Activated CD4-positive, alpha-beta T cell treated with anti-CD3 and anti-CD28 coated beads, Interleukin-2, amount 50 U/mL, for 48 hours (primary cell): ENCODE data around the gene ALDH1A2.
"Not testable (repeated sequence)": the region's sequence is repeated elsewhere in the genome, so short reads cannot be mapped to it uniquely, and the experiment has no call there.

Source experiments
- DNase-seq, 2 experiments: peaks; one replicate each; pipeline ENCODE4 v3.0.0-alpha.2; 2020

ALDH1A2 gene

GRCh38 chr15:58039079-58040035 is 26.2 kb downstream of the ALDH1A2 start:
- DNase-seq: no peak

DNA sequence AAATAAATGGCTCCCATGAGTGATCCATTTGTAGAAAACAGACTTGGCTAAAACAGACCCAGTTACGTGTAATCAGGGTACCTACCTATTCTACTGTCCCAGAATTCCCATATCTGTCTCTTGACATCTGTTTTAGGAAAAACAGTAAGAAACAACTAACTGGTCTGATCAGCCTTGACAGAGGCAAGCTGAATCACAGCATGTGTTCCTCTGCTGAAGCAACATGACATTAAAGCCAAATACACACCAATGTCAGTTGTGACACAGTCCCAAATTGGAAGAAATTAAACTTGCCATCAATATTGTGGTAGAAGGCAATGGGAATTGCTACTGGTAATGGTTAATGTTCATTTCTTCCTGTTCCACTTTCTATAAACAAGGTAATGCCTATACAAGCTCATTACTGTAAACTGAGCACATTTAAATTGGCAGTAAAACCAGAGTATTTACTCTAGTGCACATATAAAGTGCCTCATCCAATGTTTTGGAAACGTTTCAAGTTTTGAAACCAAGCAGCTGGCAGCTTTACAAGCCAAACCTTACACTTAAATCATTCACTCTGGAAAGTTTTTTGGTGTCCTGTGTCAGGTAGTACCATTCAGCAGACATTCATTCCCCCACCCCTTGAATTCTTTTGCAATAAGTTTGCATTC is 27.0 kb downstream of the ALDH1A2 start:
- DNase-seq: no peak

DNA sequence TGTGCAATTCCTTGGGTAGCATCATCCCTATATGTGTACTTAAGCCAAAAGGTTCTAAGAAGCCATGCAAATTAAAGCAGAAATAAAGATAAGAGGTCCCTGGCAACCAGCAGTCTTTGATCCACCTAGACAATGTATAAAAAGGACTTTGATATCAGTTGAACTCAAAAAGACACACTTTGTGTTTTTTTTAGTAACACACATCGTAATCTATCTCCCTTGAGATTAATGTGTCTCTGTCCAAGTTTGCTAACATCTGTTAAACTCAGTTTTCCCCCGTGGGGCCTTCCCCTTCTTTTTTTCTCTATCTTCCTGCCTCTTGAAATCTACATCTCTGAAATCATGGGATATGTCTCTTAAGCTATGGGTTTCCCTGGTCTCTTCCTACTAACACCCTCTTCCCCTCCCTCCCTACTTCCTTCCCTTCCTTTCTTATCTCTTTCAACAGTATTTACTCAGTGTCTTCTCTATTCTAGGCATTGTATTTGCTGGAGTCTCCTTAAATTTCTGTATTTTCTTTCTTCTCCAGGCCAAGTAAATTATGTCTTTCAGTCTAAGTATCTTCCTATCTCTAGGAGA is 27.7 kb downstream of the ALDH1A2 start:
- DNase-seq: no peak

DNA sequence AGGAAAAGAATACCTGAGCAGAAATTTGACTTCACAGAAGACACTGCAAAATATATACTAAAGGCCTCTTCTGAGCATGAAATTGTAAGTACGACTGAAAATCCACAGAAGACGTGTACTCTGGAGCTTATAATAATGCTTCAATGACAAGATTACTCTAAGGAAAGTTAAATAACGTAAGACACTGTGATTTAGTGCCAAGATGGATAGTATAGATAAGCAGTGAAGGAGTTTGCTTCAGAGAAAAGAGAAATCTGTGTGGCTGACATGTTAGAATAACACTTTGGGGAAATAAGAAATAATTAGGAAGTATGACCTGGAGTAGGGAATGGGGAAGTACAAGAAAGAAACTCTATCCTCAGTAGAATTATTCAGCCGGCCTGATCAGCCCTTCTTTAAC is 28.9 kb downstream of the ALDH1A2 start:
- DNase-seq: no peak

DNA sequence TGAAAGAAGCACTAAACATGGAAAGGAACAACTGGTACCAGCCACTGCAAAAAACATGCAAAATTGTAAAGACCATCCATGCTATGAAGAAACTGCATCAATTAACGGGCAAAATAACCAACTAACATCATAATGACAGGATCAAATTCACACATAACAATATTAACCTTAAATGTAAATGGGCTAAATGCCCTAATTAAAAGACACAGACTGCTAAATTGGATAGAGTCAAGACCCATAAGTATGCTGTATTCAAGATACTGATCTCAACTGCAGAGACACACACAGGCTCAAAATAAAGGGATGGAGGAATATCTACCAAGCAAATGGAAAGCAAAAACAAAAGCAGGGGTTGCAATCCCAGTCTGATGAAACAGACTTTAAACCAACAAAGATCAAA is 37.1 kb downstream of the ALDH1A2 start:
- not testable (repeated sequence) for DNase-seq

DNA sequence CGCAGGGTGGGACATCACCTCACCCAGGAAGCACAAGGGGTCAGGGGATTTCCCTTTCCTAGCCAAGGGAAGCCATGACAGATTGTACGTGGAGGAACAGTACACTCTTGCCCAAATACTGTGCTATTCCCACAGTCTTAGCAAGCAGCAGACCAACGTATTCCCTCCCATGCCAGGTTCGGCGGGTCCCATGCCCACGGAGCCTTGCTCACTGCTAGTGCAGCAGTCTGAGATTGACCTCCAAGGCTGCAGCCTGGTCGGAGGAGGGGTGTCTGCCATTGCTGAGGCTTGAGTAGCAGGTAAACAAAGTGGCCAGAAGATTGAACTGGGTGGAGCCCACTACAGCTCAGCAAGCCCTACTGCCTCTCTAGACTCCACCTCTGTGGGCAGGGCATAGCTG is 39.0 kb downstream of the ALDH1A2 start:
- no peak for DNase-seq

DNA sequence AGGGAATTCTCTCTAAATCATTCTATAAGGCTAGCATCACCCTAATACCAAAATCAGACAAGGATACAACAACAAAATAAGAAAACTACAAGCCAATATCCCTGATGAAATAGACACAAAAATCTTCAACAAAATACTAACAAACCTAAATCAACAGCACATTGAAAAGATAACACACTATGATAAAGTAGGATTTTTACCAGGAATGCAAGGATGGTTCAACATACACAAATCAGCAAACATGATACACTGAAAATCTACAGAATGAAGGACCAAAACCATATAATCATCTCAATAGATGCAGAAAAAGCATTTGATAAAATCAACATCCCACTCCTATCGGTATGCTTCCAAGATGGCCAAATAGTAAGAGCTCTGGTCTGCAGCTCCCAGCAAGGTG is 39.5 kb downstream of the ALDH1A2 start:
- DNase-seq: no peak

- DNase-seq: no peak
Measured at GRCh38 chr15:58021332-58022230, 43.9 kb downstream of the ALDH1A2 start.

- DNase-seq: no peak
Measured at GRCh38 chr15:58019503-58020376, 45.8 kb downstream of the ALDH1A2 start.

GRCh38 chr15:58017869-58018268 is 47.6 kb downstream of the ALDH1A2 start:
- DNase-seq: no peak

DNA sequence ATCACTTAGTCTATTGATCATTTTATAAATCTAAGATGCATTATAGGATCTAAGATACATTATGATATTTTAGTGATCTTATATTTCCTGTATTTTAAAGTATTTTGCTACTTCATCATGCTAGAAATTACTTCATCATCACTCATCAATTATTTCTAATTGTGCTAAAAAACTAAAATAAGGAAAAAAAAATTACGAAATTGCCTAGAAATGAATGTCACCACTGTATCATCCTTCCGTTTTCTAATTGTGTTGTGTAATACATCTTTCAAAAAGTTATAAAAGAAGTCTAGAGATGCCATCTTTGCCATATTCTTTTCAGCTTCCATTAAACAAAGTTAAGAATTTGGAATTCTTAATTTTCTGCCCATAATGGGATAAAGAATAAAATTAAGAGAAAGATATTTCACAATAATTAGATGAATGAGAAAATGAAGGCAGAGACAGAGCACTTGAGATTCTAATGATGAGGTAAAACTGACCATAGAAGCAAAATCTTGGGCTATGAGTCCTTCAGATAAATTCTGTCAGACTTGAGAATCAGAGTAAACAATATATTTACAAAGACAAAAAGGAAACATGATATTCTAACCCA is 48.8 kb downstream of the ALDH1A2 start:
- no peak for DNase-seq

GRCh38 chr15:58015565-58015964 is 49.9 kb downstream of the ALDH1A2 start:
- no peak for DNase-seq

DNA sequence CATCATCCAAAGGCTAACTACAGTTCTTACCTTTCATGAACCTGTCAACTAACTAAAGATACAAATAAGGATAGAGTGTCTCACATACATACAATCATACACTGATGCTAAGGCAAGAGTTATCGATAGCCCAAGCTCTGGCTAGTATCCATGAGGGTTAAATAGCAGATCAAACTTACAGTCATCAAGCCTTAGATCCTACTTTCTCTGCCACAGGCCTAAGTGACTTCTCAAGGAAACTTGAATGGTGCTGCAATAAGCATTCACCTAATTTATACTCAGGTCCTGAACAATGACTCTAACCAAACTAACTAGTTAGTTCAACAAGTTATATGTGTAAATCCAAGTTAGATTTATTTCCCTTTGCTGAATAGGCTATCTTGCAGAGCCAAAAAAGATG is 51.0 kb downstream of the ALDH1A2 start:
- DNase-seq: no peak

DNA sequence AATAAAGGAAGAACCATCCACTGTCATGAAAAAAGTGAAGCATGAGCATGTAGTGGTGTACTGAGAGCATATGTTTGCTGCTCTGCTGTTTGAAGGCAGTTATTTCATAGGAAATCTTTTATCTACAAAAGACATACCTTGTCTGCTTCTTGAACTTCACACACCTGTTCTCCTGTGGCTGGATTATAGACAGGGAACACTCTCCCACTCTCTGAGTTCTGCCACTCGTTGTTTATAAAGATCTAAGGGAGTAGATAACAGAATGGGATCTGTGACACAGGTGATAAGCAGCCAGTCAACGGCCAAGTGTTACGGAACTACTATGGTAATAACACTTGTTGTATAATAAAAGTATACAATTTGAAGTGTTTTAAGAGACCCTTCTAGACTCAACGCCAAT is 51.5 kb downstream of the ALDH1A2 start:
- DNase-seq: no peak

- DNase-seq: no peak
Measured at GRCh38 chr15:58010983-58011382, 54.5 kb downstream of the ALDH1A2 start.

- DNase-seq: no peak
Measured at GRCh38 chr15:58003810-58004209, 61.7 kb downstream of the ALDH1A2 start.

DNA sequence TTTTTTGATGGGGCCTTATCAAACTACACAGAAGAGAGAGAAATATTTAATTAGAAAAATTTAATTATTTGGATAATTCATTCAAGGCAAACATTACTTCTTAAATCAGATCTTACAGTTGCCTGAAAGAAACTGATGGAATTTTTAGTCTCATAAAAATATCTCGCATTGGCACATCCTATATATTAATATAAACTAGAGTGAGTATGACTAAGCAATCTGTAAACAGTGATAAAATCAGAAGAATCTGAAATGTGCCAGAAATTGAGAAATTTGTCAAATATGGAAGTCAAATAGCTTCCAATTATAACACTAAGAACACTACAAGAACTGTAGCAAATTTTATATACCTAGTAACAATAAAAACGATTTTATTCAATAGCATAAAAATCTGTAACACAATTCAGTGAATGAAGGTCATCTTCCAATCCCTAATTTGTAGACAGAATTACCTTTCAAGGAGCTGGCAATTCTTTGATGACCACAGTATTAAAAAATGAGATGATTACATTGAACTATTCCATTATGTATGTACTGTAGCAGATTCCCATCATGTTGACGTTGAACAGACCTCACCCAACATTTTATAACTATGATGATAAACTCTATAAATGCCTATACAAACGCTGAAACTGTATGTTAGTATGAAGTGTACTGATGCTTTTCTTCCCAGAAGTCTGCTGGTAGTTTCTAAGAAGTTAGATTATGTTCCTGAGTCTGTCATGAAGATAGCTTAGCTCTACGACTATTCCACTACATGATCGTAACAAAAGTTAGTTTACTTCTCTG is 63.0 kb downstream of the ALDH1A2 start:
- DNase-seq: no peak

DNA sequence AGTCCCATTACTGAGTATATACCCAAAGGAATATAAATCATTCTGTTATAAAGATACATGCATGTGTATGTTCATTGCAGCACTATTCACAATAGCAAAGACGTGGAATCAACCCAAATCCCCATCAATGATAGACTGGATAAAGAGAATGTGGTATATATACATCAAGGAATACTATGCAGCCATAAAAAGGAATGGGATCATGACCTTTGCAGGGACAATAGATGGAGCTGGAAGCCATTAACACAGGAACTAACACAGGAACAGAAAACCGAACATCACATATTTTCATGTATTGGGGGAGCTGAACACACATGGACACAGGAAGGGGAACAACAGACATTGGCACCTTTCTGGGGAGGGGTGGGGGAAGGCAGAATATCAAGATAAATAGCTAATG is 65.8 kb downstream of the ALDH1A2 start:
- not testable (repeated sequence) for DNase-seq

DNA sequence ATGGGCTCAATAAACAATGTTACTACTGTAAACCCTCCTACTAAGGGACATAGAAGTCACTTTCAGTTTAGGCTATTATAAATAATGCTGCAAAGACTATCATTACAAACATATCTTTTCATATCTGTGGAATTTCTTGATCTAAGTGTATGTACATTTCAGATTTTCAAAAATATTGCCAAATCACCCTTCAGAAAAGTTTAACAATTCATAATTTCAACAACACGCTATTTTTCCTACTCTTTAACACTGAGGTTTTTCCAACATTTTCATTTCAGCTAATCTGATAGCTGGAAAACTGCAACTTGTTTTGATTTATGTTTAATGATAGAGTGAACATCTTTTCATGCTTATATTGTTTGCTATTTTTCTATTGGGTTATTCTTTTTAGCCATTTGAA is 69.0 kb downstream of the ALDH1A2 start:
- DNase-seq: no peak

GRCh38 chr15:57994221-57995049 is 71.1 kb downstream of the ALDH1A2 start:
- DNase-seq: no peak
